Panc1 (cell line): ENCODE measurements around the gene TNRC18. TPM values are rescaled to one million over a fixed set of nuclear protein-coding genes. Genes with fewer than 3 reads are reported as not detected.

Source experiments
- ATAC-seq: fragments of 200-7000 bp; cut with Tn5 transposase; 2 replicates; pipeline ENCODE4 v1.9.1; 2020; ENCODE audit warnings: mild to moderate bottlenecking, moderate library complexity
- BruUV-seq: library from RNA; stranded (reverse); fragments of 400-500 nt; replicated peaks from 2 replicates; lab custom pipeline; 2021; lab: Mats Ljungman, UMichigan
- CTCF ChIA-PET: fragments of 300-600 bp; sonication (Branson Sonifier 250); formaldehyde crosslinking; loops from one replicate; lab custom pipeline; 2022; ENCODE audit warnings: antibody characterized with exemption; lab: Charles Lee
- POLR2A ChIA-PET: fragments of 300-600 bp; sonication (Branson Sonifier 250); formaldehyde crosslinking; loops from one replicate; lab custom pipeline; 2022; ENCODE audit warnings: antibody characterized with exemption; lab: Charles Lee
- DNase-seq: peaks from one replicate; pipeline ENCODE4 v3.0.0-alpha.2; 2010; ENCODE audit warnings: low read depth, low spot score
- H3K27ac ChIP-seq: 2 replicates; pipeline ENCODE4 v1.5.1; 2011; ENCODE audit warnings: mild to moderate bottlenecking, low read length, inconsistent platforms
- H3K27me3 ChIP-seq: fragments of 200-500 bp; sonication (Bioruptor generic); 2 replicates; pipeline ENCODE4 v1.6.0; 2014; ENCODE audit warnings: low read length, inconsistent platforms; ENCODE audit not compliant: control insufficient read depth, insufficient read depth
- H3K36me3 ChIP-seq: fragments of 200-500 bp; sonication (Bioruptor generic); 2 replicates; pipeline ENCODE4 v1.5.1; 2014; ENCODE audit warnings: inconsistent platforms, mild to moderate bottlenecking, low read length, moderate library complexity; ENCODE audit not compliant: control insufficient read depth, insufficient read depth
- H3K4me1 ChIP-seq: 2 replicates; pipeline ENCODE4 v1.5.1; 2011; ENCODE audit warnings: inconsistent platforms, mild to moderate bottlenecking, low read length, moderate library complexity; ENCODE audit not compliant: control insufficient read depth, insufficient read depth
- H3K4me3 ChIP-seq, 2 experiments: 2 replicates each; pipeline ENCODE4 v1.5.1; 2011 to 2012; ENCODE audit warnings: low read depth in 2 of 2, low read length in 2 of 2, mild to moderate bottlenecking in 2 of 2, inconsistent platforms in 1 of 2, moderate library complexity in 1 of 2
- H3K9me3 ChIP-seq: fragments of 200-500 bp; sonication (Bioruptor generic); 2 replicates; pipeline ENCODE4 v1.5.1; 2014; ENCODE audit warnings: low read depth, mild to moderate bottlenecking, inconsistent platforms, low read length, moderate library complexity; ENCODE audit not compliant: control insufficient read depth, insufficient read depth
- CTCF ChIP-seq: fragments of 450-650 bp; IDR thresholded peaks from 2 replicates; pipeline ENCODE4 v1.5.1; 2017; ENCODE audit warnings: mild to moderate bottlenecking
- POLR2AphosphoS5 ChIP-seq: IDR thresholded peaks from 2 replicates; pipeline ENCODE4 v1.6.1; 2012; ENCODE audit warnings: mild to moderate bottlenecking, low read depth, low read length, moderate library complexity
- REST ChIP-seq, 2 experiments: IDR thresholded peaks; 2 replicates each; pipeline ENCODE4 v1.6.1; 2011 to 2012; ENCODE audit warnings: low read depth in 2 of 2, control low read depth in 1 of 2, low read length in 1 of 2, mild to moderate bottlenecking in 1 of 2, moderate library complexity in 1 of 2; ENCODE audit not compliant: insufficient read depth in 1 of 2
- SIN3A ChIP-seq: IDR thresholded peaks from 2 replicates; pipeline ENCODE4 v1.6.1; 2012; ENCODE audit warnings: low read depth, mild to moderate bottlenecking, low read length, moderate library complexity, borderline replicate concordance; ENCODE audit not compliant: insufficient read depth
- TCF7L2 ChIP-seq: IDR thresholded peaks from 2 replicates; pipeline ENCODE4 v1.6.1; 2011; ENCODE audit warnings: mild to moderate bottlenecking, low read depth, low read length, inconsistent platforms
- in situ Hi-C: cut with HindIII; loops from 2 replicates; pipeline ENCODE4 v1.10.0; 2016; ENCODE audit warnings: low sequenced_read_pairs, low pct_unique_long_range_greater_than_20kb
- intact Hi-C: fragments of 100-400 bp; cut with micrococcal nuclease; formaldehyde crosslinking; loops from one replicate; pipeline ENCODE4 v1.10.0; 2022; ENCODE audit not compliant: unreplicated experiment
- total RNA-seq: library from RNA; stranded (reverse); gene quantifications from one replicate; pipeline ENCODE4 v1.2.1, GENCODE V29; 2021; ENCODE audit not compliant: unreplicated experiment

Gene TNRC18
- total RNA-seq, 1 experiment from 2014 or later: 148 TPM

DNA sequence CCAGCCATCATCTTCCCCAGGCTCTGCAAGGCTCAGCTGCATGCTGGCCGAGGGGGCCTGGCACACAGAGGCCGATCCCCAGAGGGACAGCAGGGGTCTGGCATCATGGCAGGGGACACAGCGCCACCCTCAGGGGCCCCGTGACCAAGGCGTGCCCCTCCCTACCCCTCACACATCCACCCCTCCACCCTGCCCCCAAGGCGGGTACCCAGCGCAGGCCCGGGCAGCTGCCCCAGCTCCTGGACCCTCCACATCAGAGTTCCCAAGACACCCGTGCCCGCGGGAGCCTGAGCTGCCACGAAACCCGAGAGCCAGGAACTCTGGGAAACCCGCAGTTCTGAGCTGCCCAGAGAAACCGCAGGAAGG, 46.5 kb upstream of the TNRC18 start:
- ChIA-PET POLR2A (no interaction called here), CTCF (interaction anchor here (0.7 to 1.2 kb wide), 2 partner anchors 74 to 230 kb away, joined by 3 to 4 read pairs; no protein-coding TSS in a partner anchor)
- Histone ChIP-seq H3K4me3 (no peak overlapping the region), H3K27me3 (no peaks in the 10 kb centered on the region), H3K36me3 (no peaks in the 10 kb centered on the region), H3K27ac (no peak overlapping the region), H3K9me3 (no peaks in the 10 kb centered on the region), H3K4me1 (no peaks in the 10 kb centered on the region)
- BruUV-seq: no TSS peak
- peak; percentile 40 for ATAC-seq
- in situ Hi-C loops (no loop called here), intact Hi-C loops (no loop called here)
- no peak for DNase-seq
- TF ChIP-seq REST (IDR thresholded peaks at IDR 0.05; ENCODE audit: insufficient read depth in 1 of 2, low read depth in 2 of 2, low read length in 1 of 2) (no peak), SIN3A (no peak), TCF7L2 (no peak), CTCF (no peak), POLR2AphosphoS5 (no peak)

GRCh38 chr7:5469375-5470166, 45.9 kb upstream of the TNRC18 start:
- BruUV-seq: no TSS peak
- Histone ChIP-seq H3K36me3 (no peaks in the 10 kb centered on the region), H3K9me3 (no peaks in the 10 kb centered on the region), H3K4me1 (no peaks in the 10 kb centered on the region), H3K27ac (no peak overlapping the region), H3K27me3 (no peaks in the 10 kb centered on the region), H3K4me3 (no peak overlapping the region)
- DNase-seq (no peak), ATAC-seq (no peak; the same call in 1 of the 2 replicates)
- in situ Hi-C loops (no loop called here), intact Hi-C loops (no loop called here)
- no peak for TF ChIP-seq REST (IDR thresholded peaks at IDR 0.05; ENCODE audit: insufficient read depth in 1 of 2, low read depth in 2 of 2, low read length in 1 of 2)
- no peak for TF ChIP-seq CTCF
- TF ChIP-seq SIN3A: no peak
- no peak for TF ChIP-seq POLR2AphosphoS5
- no peak for TF ChIP-seq TCF7L2
- CTCF ChIA-PET: interaction anchor here (1.2 kb wide), 1 partner anchor 230 kb away, joined by 3 read pairs; no protein-coding TSS in a partner anchor
- POLR2A ChIA-PET: interaction anchor here (0.6 kb wide), 1 partner anchor 25 kb away, joined by 5 read pairs; no protein-coding TSS in a partner anchor
